ENCODE data around the gene AFAP1L1.

DNA sequence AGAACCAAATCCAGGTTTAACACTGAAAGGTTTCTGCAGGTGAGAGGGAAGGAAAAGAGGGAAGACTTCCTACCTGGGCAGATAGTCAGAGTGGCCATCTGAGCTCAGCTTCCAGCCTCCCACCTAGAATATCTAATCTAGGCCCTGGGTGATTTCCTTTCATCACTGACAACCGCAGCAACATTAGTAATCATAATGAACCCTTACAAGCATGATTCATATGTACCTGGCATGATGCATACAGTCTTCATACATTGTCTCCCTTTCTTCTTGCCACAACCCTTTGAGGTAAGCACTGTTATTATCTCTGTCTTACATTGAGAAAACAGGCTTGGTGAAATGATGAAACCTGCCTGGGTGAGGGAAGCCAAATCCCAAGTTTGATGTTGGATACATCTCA lies 13.5 kb downstream of the AFAP1L1 start:
- TF ChIP-seq, protein P1, sequence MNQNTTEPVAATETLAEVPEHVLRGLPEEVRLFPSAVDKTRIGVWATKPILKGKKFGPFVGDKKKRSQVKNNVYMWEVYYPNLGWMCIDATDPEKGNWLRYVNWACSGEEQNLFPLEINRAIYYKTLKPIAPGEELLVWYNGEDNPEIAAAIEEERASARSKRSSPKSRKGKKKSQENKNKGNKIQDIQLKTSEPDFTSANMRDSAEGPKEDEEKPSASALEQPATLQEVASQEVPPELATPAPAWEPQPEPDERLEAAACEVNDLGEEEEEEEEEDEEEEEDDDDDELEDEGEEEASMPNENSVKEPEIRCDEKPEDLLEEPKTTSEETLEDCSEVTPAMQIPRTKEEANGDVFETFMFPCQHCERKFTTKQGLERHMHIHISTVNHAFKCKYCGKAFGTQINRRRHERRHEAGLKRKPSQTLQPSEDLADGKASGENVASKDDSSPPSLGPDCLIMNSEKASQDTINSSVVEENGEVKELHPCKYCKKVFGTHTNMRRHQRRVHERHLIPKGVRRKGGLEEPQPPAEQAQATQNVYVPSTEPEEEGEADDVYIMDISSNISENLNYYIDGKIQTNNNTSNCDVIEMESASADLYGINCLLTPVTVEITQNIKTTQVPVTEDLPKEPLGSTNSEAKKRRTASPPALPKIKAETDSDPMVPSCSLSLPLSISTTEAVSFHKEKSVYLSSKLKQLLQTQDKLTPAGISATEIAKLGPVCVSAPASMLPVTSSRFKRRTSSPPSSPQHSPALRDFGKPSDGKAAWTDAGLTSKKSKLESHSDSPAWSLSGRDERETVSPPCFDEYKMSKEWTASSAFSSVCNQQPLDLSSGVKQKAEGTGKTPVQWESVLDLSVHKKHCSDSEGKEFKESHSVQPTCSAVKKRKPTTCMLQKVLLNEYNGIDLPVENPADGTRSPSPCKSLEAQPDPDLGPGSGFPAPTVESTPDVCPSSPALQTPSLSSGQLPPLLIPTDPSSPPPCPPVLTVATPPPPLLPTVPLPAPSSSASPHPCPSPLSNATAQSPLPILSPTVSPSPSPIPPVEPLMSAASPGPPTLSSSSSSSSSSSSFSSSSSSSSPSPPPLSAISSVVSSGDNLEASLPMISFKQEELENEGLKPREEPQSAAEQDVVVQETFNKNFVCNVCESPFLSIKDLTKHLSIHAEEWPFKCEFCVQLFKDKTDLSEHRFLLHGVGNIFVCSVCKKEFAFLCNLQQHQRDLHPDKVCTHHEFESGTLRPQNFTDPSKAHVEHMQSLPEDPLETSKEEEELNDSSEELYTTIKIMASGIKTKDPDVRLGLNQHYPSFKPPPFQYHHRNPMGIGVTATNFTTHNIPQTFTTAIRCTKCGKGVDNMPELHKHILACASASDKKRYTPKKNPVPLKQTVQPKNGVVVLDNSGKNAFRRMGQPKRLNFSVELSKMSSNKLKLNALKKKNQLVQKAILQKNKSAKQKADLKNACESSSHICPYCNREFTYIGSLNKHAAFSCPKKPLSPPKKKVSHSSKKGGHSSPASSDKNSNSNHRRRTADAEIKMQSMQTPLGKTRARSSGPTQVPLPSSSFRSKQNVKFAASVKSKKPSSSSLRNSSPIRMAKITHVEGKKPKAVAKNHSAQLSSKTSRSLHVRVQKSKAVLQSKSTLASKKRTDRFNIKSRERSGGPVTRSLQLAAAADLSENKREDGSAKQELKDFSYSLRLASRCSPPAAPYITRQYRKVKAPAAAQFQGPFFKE (tag by site-specific recombination; IDR thresholded peaks at IDR 0.05; ENCODE audit: borderline replicate concordance): no peak
- TF ChIP-seq, protein P2, sequence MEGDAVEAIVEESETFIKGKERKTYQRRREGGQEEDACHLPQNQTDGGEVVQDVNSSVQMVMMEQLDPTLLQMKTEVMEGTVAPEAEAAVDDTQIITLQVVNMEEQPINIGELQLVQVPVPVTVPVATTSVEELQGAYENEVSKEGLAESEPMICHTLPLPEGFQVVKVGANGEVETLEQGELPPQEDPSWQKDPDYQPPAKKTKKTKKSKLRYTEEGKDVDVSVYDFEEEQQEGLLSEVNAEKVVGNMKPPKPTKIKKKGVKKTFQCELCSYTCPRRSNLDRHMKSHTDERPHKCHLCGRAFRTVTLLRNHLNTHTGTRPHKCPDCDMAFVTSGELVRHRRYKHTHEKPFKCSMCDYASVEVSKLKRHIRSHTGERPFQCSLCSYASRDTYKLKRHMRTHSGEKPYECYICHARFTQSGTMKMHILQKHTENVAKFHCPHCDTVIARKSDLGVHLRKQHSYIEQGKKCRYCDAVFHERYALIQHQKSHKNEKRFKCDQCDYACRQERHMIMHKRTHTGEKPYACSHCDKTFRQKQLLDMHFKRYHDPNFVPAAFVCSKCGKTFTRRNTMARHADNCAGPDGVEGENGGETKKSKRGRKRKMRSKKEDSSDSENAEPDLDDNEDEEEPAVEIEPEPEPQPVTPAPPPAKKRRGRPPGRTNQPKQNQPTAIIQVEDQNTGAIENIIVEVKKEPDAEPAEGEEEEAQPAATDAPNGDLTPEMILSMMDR (tag by site-specific recombination; IDR thresholded peaks at IDR 0.05): no peak
- TF ChIP-seq ZNF24 (tag by site-specific recombination; IDR thresholded peaks at IDR 0.05): no peak
- no peak for TF ChIP-seq ZBTB20 (tag by site-specific recombination; IDR thresholded peaks at IDR 0.05)
- no peak for TF ChIP-seq ZNF530 (tag by site-specific recombination; IDR thresholded peaks at IDR 0.05; ENCODE audit: low read depth)
- TF ChIP-seq ZNF707 (tag by site-specific recombination; IDR thresholded peaks at IDR 0.05): no peak
- no peak for TF ChIP-seq ZBTB21 (tag by site-specific recombination; IDR thresholded peaks at IDR 0.05)
- TF ChIP-seq, protein P3, sequence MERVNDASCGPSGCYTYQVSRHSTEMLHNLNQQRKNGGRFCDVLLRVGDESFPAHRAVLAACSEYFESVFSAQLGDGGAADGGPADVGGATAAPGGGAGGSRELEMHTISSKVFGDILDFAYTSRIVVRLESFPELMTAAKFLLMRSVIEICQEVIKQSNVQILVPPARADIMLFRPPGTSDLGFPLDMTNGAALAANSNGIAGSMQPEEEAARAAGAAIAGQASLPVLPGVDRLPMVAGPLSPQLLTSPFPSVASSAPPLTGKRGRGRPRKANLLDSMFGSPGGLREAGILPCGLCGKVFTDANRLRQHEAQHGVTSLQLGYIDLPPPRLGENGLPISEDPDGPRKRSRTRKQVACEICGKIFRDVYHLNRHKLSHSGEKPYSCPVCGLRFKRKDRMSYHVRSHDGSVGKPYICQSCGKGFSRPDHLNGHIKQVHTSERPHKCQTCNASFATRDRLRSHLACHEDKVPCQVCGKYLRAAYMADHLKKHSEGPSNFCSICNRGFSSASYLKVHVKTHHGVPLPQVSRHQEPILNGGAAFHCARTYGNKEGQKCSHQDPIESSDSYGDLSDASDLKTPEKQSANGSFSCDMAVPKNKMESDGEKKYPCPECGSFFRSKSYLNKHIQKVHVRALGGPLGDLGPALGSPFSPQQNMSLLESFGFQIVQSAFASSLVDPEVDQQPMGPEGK (tag by site-specific recombination; IDR thresholded peaks at IDR 0.05): no peak
- TF ChIP-seq, protein P4, sequence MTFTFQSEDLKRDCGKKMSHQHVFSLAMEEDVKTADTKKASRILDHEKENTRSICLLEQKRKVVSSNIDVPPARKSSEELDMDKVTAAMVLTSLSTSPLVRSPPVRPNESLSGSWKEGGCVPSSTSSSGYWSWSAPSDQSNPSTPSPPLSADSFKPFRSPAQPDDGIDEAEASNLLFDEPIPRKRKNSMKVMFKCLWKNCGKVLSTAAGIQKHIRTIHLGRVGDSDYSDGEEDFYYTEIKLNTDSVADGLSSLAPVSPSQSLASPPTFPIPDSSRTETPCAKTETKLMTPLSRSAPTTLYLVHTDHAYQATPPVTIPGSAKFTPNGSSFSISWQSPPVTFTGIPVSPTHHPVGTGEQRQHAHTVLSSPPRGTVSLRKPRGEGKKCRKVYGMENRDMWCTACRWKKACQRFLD (tag by site-specific recombination; IDR thresholded peaks at IDR 0.05): no peak
- TF ChIP-seq TRIM28 (IDR thresholded peaks at IDR 0.05; ENCODE audit: borderline replicate concordance, low read length): no peak
- no peak for TF ChIP-seq ZNF692 (tag by site-specific recombination; IDR thresholded peaks at IDR 0.05)
- TF ChIP-seq REPIN1 (tag by site-specific recombination; IDR thresholded peaks at IDR 0.05; ENCODE audit: low read depth): no peak
- TF ChIP-seq ZNF394 (tag by site-specific recombination; IDR thresholded peaks at IDR 0.05; ENCODE audit: borderline replicate concordance): no peak

All from HEK293 (cell line).